ENCODE results near the gene CAMTA1. TPM values are rescaled to one million over a fixed set of nuclear protein-coding genes. Genes with fewer than 3 reads are reported as not detected.

The CAMTA1 gene
- total and polyA plus RNA-seq, 9 of the 15 experiments (the other 6 are each of a cell fraction or from before 2014, with no cell fraction given), result 43.9 to 161 (median 65.9) TPM

DNA sequence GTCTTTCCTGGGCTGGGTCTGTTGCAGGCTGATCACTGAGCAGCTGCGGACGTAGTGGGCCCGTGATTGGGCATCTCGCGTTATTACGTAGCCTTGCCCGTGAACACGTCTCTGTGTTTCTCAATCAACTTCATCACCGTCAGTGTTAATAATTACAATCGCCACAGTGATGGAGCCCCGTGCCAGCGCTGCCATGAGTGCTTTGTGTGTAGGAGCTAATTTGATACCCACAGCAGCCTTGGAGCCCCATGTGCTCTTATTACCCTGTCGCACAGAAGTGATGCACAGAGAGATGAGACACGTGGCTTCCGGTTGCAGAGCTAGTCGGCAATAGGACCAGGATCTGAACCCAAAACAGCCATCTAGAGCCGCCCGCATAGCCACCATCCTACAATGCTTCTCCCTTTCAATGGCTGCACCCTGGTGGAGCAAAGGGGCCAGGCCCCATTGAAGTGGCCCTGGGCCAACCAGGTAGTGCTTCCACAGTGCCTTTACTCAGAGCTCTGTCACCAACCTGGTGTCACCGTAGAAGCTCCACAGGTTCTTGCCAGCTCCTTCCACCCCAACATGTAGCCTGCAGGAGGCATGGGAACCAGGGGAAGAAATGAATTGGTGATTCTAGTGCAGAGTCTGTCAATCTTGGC is 587.3 kb downstream of the CAMTA1 start (continued):
- TF ChIP-seq, protein P1, sequence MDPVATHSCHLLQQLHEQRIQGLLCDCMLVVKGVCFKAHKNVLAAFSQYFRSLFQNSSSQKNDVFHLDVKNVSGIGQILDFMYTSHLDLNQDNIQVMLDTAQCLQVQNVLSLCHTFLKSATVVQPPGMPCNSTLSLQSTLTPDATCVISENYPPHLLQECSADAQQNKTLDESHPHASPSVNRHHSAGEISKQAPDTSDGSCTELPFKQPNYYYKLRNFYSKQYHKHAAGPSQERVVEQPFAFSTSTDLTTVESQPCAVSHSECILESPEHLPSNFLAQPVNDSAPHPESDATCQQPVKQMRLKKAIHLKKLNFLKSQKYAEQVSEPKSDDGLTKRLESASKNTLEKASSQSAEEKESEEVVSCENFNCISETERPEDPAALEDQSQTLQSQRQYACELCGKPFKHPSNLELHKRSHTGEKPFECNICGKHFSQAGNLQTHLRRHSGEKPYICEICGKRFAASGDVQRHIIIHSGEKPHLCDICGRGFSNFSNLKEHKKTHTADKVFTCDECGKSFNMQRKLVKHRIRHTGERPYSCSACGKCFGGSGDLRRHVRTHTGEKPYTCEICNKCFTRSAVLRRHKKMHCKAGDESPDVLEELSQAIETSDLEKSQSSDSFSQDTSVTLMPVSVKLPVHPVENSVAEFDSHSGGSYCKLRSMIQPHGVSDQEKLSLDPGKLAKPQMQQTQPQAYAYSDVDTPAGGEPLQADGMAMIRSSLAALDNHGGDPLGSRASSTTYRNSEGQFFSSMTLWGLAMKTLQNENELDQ (CRISPR knock-in tag; IDR thresholded peaks at IDR 0.05; ENCODE audit: borderline replicate concordance), result no peak
- no peak for TF ChIP-seq ZNF717 (CRISPR knock-in tag; IDR thresholded peaks at IDR 0.05)
- TF ChIP-seq NR2C1 (IDR thresholded peaks at IDR 0.05), result no peak
- TF ChIP-seq NR2C1 (tag; IDR thresholded peaks at IDR 0.05), result no peak
- no peak for TF ChIP-seq CHD4 (IDR thresholded peaks at IDR 0.05; ENCODE audit: insufficient read depth, insufficient replicate concordance, low read depth, low read length, poor library complexity, severe bottlenecking)
- TF ChIP-seq CREB3L1 (IDR thresholded peaks at IDR 0.05; ENCODE audit: borderline replicate concordance, low read depth), result 0 out of 2 replicates have a peak, but pooled peaks have one; percentile 29
- TF ChIP-seq, protein P2, sequence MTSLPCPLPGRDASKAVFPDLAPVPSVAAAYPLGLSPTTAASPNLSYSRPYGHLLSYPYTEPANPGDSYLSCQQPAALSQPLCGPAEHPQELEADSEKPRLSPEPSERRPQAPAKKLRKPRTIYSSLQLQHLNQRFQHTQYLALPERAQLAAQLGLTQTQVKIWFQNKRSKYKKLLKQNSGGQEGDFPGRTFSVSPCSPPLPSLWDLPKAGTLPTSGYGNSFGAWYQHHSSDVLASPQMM (CRISPR knock-in tag; IDR thresholded peaks at IDR 0.05), result no peak
- no peak for TF ChIP-seq HDAC8 (tag; IDR thresholded peaks at IDR 0.05)
